Peyer's patch (tissue), 4 donors: ENCODE data around the gene CGA. TPM values are rescaled to one million over a fixed set of nuclear protein-coding genes. Genes with fewer than 3 reads are reported as not detected.
A peak's percentile ranks its signal among the peaks of the same experiment; 100 is the strongest.

ENCODE experiments used
- DNase-seq, 3 donors: peaks; one replicate each; pipeline ENCODE4 v3.0.0-alpha.2; 2017 to 2019
- H3K27ac ChIP-seq, 4 donors: fragments of 200-600 bp; sonication (generic); one replicate each; pipeline ENCODE4 v1.5.1; 2016 to 2019
- H3K27me3 ChIP-seq, 2 donors: fragments of 200-600 bp; sonication (generic); one replicate each; pipeline ENCODE4 v1.5.1; 2019
- H3K36me3 ChIP-seq, 3 donors: fragments of 200-600 bp; sonication (generic); one replicate each; pipeline ENCODE4 v1.5.1; 2016 to 2019
- H3K4me1 ChIP-seq, 4 donors: fragments of 200-600 bp; sonication (generic); one replicate each; pipeline ENCODE4 v1.5.1; 2016 to 2019
- H3K4me3 ChIP-seq, 4 donors: fragments of 200-600 bp; sonication (generic); 1 replicate in 3 of 4; 2 replicates in 1 of 4; pipeline ENCODE4 v1.5.1; 2016 to 2019; ENCODE audit warnings: mild to moderate bottlenecking in 1 of 4
- H3K9me3 ChIP-seq, 4 donors: fragments of 200-600 bp; sonication (generic); one replicate each; pipeline ENCODE4 v1.5.1; 2016 to 2019; ENCODE audit warnings: mild to moderate bottlenecking in 1 of 4
- POLR2A ChIP-seq, 2 donors: fragments of 450-650 bp; IDR thresholded peaks; one replicate each; pipeline ENCODE4 v1.5.1; 2017; ENCODE audit warnings: antibody characterized with exemption in 2 of 2, mild to moderate bottlenecking in 2 of 2, moderate library complexity in 2 of 2
- total RNA-seq, 4 donors: library from RNA; depleted of rRNA; stranded (reverse); fragments of >200 nt; gene quantifications; one replicate each; pipeline ENCODE4 v1.1.0, GENCODE V29; 2016
- TF ChIP-seq, protein P1 (sequence below), 6 experiments: fragments of 450-650 bp in 4 of 6; fragments of 200-600 bp in 2 of 6; sonication (generic) in 1 of 6; IDR thresholded peaks; one replicate each; pipeline ENCODE4 v1.5.1; 2017 to 2019; ENCODE audit warnings: antibody characterized with exemption in 6 of 6, mild to moderate bottlenecking in 3 of 6, moderate library complexity in 1 of 6

Gene CGA
- total RNA-seq, 4 donors from 2014 or later, result not detected

DNA sequence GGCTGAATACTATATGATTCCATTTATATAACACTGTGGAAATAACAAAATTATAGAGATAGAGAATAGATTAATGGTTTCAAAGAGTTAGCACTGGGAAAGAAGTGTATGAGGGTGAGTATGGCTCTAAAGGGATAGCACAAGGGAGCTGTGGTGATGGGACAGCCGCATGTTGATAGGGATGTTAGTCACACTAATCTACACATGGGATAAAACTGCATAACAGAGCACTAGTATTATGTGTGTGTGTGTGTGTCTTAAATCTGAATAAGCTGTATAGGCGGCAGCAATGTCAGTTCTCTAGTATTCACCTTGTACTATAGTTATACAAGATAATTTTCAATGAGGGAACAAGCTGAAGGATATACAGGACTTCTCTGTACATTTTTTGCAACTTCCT, 5.8 kb downstream of the CGA start:
- H3K27me3 ChIP-seq, result no peaks in the 10 kb centered on the region
- no peaks in the 10 kb centered on the region for H3K9me3 ChIP-seq
- H3K4me3 ChIP-seq, result no peak overlapping the region
- no peaks in the 10 kb centered on the region for H3K4me1 ChIP-seq
- no peaks in the 10 kb centered on the region for H3K36me3 ChIP-seq
- H3K27ac ChIP-seq, result no peak overlapping the region
- TF ChIP-seq, protein P1, sequence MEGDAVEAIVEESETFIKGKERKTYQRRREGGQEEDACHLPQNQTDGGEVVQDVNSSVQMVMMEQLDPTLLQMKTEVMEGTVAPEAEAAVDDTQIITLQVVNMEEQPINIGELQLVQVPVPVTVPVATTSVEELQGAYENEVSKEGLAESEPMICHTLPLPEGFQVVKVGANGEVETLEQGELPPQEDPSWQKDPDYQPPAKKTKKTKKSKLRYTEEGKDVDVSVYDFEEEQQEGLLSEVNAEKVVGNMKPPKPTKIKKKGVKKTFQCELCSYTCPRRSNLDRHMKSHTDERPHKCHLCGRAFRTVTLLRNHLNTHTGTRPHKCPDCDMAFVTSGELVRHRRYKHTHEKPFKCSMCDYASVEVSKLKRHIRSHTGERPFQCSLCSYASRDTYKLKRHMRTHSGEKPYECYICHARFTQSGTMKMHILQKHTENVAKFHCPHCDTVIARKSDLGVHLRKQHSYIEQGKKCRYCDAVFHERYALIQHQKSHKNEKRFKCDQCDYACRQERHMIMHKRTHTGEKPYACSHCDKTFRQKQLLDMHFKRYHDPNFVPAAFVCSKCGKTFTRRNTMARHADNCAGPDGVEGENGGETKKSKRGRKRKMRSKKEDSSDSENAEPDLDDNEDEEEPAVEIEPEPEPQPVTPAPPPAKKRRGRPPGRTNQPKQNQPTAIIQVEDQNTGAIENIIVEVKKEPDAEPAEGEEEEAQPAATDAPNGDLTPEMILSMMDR (IDR thresholded peaks at IDR 0.05), result no peak
- no peak for TF ChIP-seq POLR2A (IDR thresholded peaks at IDR 0.05)
- no peak for DNase-seq

DNA sequence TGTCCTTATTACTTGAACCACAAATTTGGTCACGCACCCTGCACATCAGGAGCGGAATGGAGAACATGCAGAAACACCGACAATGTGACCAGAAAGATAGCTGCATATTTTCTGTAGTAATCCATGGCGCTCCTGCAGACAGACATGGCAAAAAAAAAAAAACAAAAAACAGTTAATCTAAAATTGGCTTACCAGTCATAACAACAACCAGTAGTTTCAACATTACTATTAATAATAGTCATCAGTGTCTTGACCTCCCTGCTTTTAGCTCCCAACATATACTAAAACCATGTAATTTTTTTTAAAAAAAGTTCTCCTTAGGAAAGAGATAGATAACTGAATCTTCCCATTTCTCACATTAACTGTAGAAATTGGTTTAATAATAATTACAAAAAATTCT, 6.8 kb downstream of the CGA start:
- Histone ChIP-seq H3K4me3 (no peak overlapping the region), H3K27ac (no peak overlapping the region), H3K9me3 (no peaks in the 10 kb centered on the region), H3K36me3 (no peaks in the 10 kb centered on the region), H3K4me1 (no peaks in the 10 kb centered on the region), H3K27me3 (no peaks in the 10 kb centered on the region)
- TF ChIP-seq, protein P1 (IDR thresholded peaks at IDR 0.05), result no peak
- TF ChIP-seq POLR2A (IDR thresholded peaks at IDR 0.05), result no peak
- no peak for DNase-seq

GRCh38 chr6:87082160-87082721, 12.7 kb downstream of the CGA start:
- H3K9me3 ChIP-seq, result no peaks in the 10 kb centered on the region
- no peak overlapping the region for H3K27ac ChIP-seq
- no peaks in the 10 kb centered on the region for H3K4me1 ChIP-seq
- no peak overlapping the region for H3K4me3 ChIP-seq
- no peak for DNase-seq
- H3K27me3 ChIP-seq, result no peaks in the 10 kb centered on the region
- TF ChIP-seq, protein P1 (IDR thresholded peaks at IDR 0.05), result no peak
- no peak for TF ChIP-seq POLR2A (IDR thresholded peaks at IDR 0.05)
- no peaks in the 10 kb centered on the region for H3K36me3 ChIP-seq

- TF ChIP-seq, protein P1 (IDR thresholded peaks at IDR 0.05), result peak; percentile 39 to 86 (median 62)
- no peak for TF ChIP-seq POLR2A (IDR thresholded peaks at IDR 0.05)
- H3K36me3 ChIP-seq, result no peaks in the 10 kb centered on the region
- H3K4me1 ChIP-seq, result peaks cover 0 to 3% (median 0%) of the 10 kb centered on the region in 4 donors
- H3K4me3 ChIP-seq, result no peak overlapping the region
- H3K27ac ChIP-seq, result no peak overlapping the region
- no peaks in the 10 kb centered on the region for H3K27me3 ChIP-seq
- no peaks in the 10 kb centered on the region for H3K9me3 ChIP-seq
- peak; percentile 57 to 82 (median 59) for DNase-seq
Observed at GRCh38 chr6:87078983-87079616, 15.8 kb downstream of the CGA start.

DNA sequence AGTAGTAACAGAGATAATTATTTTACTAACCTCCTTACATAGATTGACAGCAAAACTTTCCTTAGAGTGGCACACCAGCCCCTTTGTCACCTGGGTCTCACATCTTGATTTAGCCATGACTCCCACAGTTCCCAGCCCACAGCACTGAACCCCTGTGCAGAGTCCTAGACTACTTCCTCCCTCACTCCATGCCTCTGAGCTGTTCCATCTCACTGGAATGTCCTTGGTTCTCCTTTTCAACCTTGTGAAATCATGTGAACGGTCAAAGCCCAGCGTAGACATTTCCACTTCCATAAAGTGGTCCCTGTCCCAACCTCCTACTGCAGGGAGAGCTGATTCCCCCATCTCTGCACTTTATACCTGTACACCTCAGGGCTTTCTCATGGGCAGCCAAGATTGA, 19.7 kb downstream of the CGA start:
- Histone ChIP-seq H3K4me3 (no peak overlapping the region), H3K4me1 (peaks cover 0 to 5% (median 0%) of the 10 kb centered on the region in 4 donors), H3K36me3 (no peaks in the 10 kb centered on the region), H3K9me3 (no peaks in the 10 kb centered on the region), H3K27me3 (no peaks in the 10 kb centered on the region), H3K27ac (no peak overlapping the region)
- DNase-seq, result no peak
- TF ChIP-seq, protein P1 (IDR thresholded peaks at IDR 0.05), result no peak
- no peak for TF ChIP-seq POLR2A (IDR thresholded peaks at IDR 0.05)
